ENCODE measurements around the gene MSL1. TPM values are rescaled to one million over a fixed set of nuclear protein-coding genes. Genes with fewer than 3 reads are reported as not detected.

The MSL1 gene
- total RNA-seq, 1 donor from 2014 or later, result 84.4 TPM

- H3K9me3 ChIP-seq, result no peaks in the 10 kb centered on the region
- no peak overlapping the region for H3K4me3 ChIP-seq
- no peak for TF ChIP-seq CTCF (IDR thresholded peaks at IDR 0.05)
- H3K27ac ChIP-seq, result no peak overlapping the region
- peaks cover 84% of the 10 kb centered on the region for H3K36me3 ChIP-seq
- no peaks in the 10 kb centered on the region for H3K27me3 ChIP-seq
- no peak for DNase-seq
- H3K4me1 ChIP-seq, result peaks cover 14% of the 10 kb centered on the region
- intact Hi-C loops (cut with DNase I), result no loop called here
- no peak for ATAC-seq
Observed at GRCh38 chr17:40145476-40145875, 23.7 kb downstream of the MSL1 start.

- Histone ChIP-seq H3K36me3 (peaks cover 91% of the 10 kb centered on the region), H3K27me3 (no peaks in the 10 kb centered on the region), H3K4me3 (no peak overlapping the region), H3K9me3 (no peaks in the 10 kb centered on the region), H3K27ac (no peak overlapping the region), H3K4me1 (peaks cover 7% of the 10 kb centered on the region)
- TF ChIP-seq CTCF (IDR thresholded peaks at IDR 0.05), result no peak
- no peak for ATAC-seq
- DNase-seq, result no peak
- intact Hi-C loops (cut with DNase I), result no loop called here
Observed at GRCh38 chr17:40148527-40148926, 26.8 kb downstream of the MSL1 start.

- peaks cover 7% of the 10 kb centered on the region for H3K4me1 ChIP-seq
- DNase-seq (no peak), ATAC-seq (no peak)
- peaks cover 94% of the 10 kb centered on the region for H3K36me3 ChIP-seq
- TF ChIP-seq CTCF (IDR thresholded peaks at IDR 0.05), result no peak
- H3K4me3 ChIP-seq, result no peak overlapping the region
- H3K27me3 ChIP-seq, result no peaks in the 10 kb centered on the region
- no peak overlapping the region for H3K27ac ChIP-seq
- H3K9me3 ChIP-seq, result no peaks in the 10 kb centered on the region
- intact Hi-C loops (cut with DNase I), result no loop called here
Observed at GRCh38 chr17:40150276-40150675, 28.5 kb downstream of the MSL1 start.

- Histone ChIP-seq H3K27me3 (no peaks in the 10 kb centered on the region), H3K27ac (no peak overlapping the region), H3K4me3 (no peak overlapping the region), H3K9me3 (no peaks in the 10 kb centered on the region), H3K4me1 (peaks cover 4% of the 10 kb centered on the region), H3K36me3 (peaks cover 89% of the 10 kb centered on the region)
- no peak for DNase-seq
- intact Hi-C loops (cut with DNase I), result no loop called here
- TF ChIP-seq CTCF (IDR thresholded peaks at IDR 0.05), result no peak
- peak; percentile 16 for ATAC-seq
Observed at GRCh38 chr17:40151414-40151963, 29.7 kb downstream of the MSL1 start.

- ATAC-seq (peak; percentile 25), DNase-seq (no peak)
- H3K36me3 ChIP-seq, result peaks cover 68% of the 10 kb centered on the region
- no peak overlapping the region for H3K27ac ChIP-seq
- H3K27me3 ChIP-seq, result no peaks in the 10 kb centered on the region
- intact Hi-C loops (cut with DNase I), result no loop called here
- TF ChIP-seq CTCF (IDR thresholded peaks at IDR 0.05), result no peak
- H3K4me3 ChIP-seq, result no peak overlapping the region
- H3K9me3 ChIP-seq, result no peaks in the 10 kb centered on the region
- peaks cover 11% of the 10 kb centered on the region for H3K4me1 ChIP-seq
Observed at GRCh38 chr17:40153603-40154236, 31.9 kb downstream of the MSL1 start.
